GM12801 (cell line): ENCODE measurements around the gene BICC1.

ENCODE experiments used
- TF ChIP-seq, protein P1 (sequence below): IDR thresholded peaks from one replicate; pipeline ENCODE4 v1.5.1; 2011; ENCODE audit warnings: control low read depth; ENCODE audit not compliant: insufficient read length; ENCODE audit errors: extremely low read depth

BICC1 gene

GRCh38 chr10:58568428-58568935 is 55.8 kb downstream of the BICC1 start:
- TF ChIP-seq, protein P1, sequence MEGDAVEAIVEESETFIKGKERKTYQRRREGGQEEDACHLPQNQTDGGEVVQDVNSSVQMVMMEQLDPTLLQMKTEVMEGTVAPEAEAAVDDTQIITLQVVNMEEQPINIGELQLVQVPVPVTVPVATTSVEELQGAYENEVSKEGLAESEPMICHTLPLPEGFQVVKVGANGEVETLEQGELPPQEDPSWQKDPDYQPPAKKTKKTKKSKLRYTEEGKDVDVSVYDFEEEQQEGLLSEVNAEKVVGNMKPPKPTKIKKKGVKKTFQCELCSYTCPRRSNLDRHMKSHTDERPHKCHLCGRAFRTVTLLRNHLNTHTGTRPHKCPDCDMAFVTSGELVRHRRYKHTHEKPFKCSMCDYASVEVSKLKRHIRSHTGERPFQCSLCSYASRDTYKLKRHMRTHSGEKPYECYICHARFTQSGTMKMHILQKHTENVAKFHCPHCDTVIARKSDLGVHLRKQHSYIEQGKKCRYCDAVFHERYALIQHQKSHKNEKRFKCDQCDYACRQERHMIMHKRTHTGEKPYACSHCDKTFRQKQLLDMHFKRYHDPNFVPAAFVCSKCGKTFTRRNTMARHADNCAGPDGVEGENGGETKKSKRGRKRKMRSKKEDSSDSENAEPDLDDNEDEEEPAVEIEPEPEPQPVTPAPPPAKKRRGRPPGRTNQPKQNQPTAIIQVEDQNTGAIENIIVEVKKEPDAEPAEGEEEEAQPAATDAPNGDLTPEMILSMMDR, result no peak

- TF ChIP-seq, protein P1, result no peak
Measured at GRCh38 chr10:58570307-58570723, 57.6 kb downstream of the BICC1 start.

GRCh38 chr10:58570979-58571378 is 58.3 kb downstream of the BICC1 start:
- TF ChIP-seq, protein P1, result no peak

GRCh38 chr10:58573144-58573543 is 60.5 kb downstream of the BICC1 start:
- TF ChIP-seq, protein P1, result no peak

GRCh38 chr10:58574058-58574457 is 61.4 kb downstream of the BICC1 start:
- TF ChIP-seq, protein P1, result no peak

- TF ChIP-seq, protein P1, result no peak
Measured at GRCh38 chr10:58575491-58575890, 62.8 kb downstream of the BICC1 start.

DNA sequence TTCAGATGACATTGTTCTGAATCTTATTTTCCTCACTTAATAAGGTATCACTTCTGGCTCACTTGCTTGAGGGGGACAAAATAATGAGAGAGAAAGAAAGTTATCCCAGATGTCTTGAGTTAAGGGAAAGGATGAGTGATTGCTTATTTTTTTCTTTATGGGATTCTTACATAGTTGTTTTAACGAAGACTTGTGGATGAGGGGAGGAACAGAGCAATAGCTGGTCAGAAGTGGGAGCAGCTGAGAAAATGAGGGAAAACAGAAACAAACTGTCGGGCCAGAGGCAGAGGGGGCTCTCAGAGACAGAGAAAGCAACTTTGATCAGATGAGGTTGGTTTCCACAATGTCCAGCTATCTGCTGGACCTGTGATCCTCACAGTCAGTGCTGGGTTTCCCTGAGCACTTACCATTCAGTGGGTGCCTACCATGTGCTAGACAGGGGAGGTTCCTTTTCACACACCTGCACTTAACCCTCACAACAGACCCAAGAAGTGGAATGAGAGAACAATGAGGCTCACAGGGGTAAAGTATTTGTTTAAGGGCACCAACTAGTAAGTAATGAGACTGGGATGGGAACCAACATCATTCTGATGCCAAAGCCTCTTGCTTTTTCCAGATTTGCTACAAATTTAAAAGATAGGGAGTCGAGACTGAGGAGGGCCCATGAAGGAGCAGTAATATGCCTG is 64.2 kb downstream of the BICC1 start:
- TF ChIP-seq, protein P1, result no peak

- TF ChIP-seq, protein P1, result no peak
Measured at GRCh38 chr10:58577437-58577777, 64.7 kb downstream of the BICC1 start.
